DND-41 (cell line): ENCODE measurements around the gene MDP1.
"Not testable (repeated sequence)": the region's sequence is repeated elsewhere in the genome, so short reads cannot be mapped to it uniquely, and the experiment has no call there.

ENCODE experiments used
- CTCF ChIP-seq: IDR thresholded peaks from 2 replicates; pipeline ENCODE4 v1.5.1; 2012; ENCODE audit warnings: borderline replicate concordance, low read length, moderate library complexity, mild to moderate bottlenecking; ENCODE audit not compliant: poor library complexity, severe bottlenecking; ENCODE audit errors: extremely low read depth
- EZH2 ChIP-seq: IDR thresholded peaks from 3 replicates; pipeline ENCODE4 v1.6.1; 2012; ENCODE audit warnings: borderline replicate concordance, low read depth, mild to moderate bottlenecking, moderate library complexity, low read length, inconsistent platforms; ENCODE audit not compliant: severe bottlenecking

- not testable (repeated sequence) for TF ChIP-seq CTCF, EZH2
Observed at GRCh38 chr14:24203249-24203886, 12.5 kb downstream of the MDP1 start.
